Sigmoid colon (tissue), 4 donors: ENCODE data around the gene PTGS1.

Experiments
- POLR2A ChIP-seq, 2 donors: fragments of 450-650 bp; IDR thresholded peaks; one replicate each; pipeline ENCODE4 v1.6.1; 2016; ENCODE audit warnings: antibody characterized with exemption in 2 of 2, mild to moderate bottlenecking in 2 of 2, moderate library complexity in 2 of 2
- POLR2AphosphoS5 ChIP-seq, 4 donors: sonication (generic); formaldehyde crosslinking; IDR thresholded peaks; one replicate each; pipeline ENCODE4 v1.6.1; 2017; ENCODE audit warnings: antibody characterized with exemption in 4 of 4
- TF ChIP-seq, protein P1 (sequence below), 4 experiments: fragments of 450-650 bp in 3 of 4; fragments of 200-600 bp in 1 of 4; IDR thresholded peaks; one replicate each; pipeline ENCODE4 v1.5.1; 2016 to 2019; ENCODE audit warnings: antibody characterized with exemption in 4 of 4, mild to moderate bottlenecking in 3 of 4, moderate library complexity in 2 of 4

DNA sequence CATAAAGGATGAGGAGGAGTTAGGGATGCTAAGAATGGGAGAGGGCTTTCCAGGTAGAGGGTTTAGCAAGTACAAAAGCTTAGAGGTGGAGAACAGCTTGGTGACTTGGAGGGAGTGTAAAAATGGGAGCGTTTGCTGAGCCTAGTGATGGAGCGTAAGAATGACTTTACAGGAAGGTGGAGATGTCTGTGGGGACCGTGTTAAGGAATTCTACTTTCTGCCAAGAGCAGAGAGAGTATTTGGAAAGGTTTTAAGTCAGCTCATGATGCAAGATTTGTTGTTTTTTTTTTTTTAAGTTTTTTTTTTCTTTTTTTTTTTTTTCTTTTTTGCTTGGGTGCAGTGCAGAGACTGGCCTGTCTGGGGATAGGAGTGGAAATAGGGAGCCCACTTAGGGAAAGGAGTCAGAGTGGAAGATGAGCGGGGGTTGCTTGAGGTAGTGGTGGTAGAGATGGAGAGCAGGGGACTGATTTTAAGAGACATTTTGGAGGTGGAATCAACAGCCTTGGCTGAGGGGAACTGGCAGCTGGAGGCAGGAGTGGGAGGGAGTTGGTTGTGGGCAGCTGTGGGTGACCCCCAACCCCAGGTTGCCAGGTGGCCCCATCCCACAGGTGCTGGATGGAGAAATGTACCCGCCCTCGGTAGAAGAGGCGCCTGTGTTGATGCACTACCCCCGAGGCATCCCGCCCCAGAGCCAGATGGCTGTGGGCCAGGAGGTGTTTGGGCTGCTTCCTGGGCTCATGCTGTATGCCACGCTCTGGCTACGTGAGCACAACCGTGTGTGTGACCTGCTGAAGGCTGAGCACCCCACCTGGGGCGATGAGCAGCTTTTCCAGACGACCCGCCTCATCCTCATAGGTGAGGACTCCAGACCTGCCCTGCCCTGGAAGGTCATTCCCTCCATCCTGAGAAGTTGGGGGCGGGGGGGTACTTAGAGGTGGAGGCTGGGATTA, 12.4 kb downstream of the PTGS1 start:
- TF ChIP-seq, protein P1, sequence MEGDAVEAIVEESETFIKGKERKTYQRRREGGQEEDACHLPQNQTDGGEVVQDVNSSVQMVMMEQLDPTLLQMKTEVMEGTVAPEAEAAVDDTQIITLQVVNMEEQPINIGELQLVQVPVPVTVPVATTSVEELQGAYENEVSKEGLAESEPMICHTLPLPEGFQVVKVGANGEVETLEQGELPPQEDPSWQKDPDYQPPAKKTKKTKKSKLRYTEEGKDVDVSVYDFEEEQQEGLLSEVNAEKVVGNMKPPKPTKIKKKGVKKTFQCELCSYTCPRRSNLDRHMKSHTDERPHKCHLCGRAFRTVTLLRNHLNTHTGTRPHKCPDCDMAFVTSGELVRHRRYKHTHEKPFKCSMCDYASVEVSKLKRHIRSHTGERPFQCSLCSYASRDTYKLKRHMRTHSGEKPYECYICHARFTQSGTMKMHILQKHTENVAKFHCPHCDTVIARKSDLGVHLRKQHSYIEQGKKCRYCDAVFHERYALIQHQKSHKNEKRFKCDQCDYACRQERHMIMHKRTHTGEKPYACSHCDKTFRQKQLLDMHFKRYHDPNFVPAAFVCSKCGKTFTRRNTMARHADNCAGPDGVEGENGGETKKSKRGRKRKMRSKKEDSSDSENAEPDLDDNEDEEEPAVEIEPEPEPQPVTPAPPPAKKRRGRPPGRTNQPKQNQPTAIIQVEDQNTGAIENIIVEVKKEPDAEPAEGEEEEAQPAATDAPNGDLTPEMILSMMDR (IDR thresholded peaks at IDR 0.05), result no peak
- no peak for TF ChIP-seq POLR2A (IDR thresholded peaks at IDR 0.05)
- peak in 1 of 4 donors; percentile 34 for TF ChIP-seq POLR2AphosphoS5 (IDR thresholded peaks at IDR 0.05)
